Breast epithelium (tissue), 3 donors: ENCODE data around the gene ZC2HC1B.

Experiments used
- CTCF ChIP-seq, 3 donors: fragments of 450-650 bp; IDR thresholded peaks; one replicate each; pipeline ENCODE4 v1.5.1; 2016 to 2017; ENCODE audit warnings: antibody characterized with exemption in 3 of 3, mild to moderate bottlenecking in 3 of 3, moderate library complexity in 3 of 3
- POLR2A ChIP-seq: fragments of 450-650 bp; IDR thresholded peaks from one replicate; pipeline ENCODE4 v1.6.1; 2016; ENCODE audit warnings: antibody characterized with exemption, mild to moderate bottlenecking, moderate library complexity
- POLR2AphosphoS5 ChIP-seq, 3 donors: sonication (generic); formaldehyde crosslinking; IDR thresholded peaks; one replicate each; pipeline ENCODE4 v1.6.1; 2017; ENCODE audit warnings: antibody characterized with exemption in 3 of 3

DNA sequence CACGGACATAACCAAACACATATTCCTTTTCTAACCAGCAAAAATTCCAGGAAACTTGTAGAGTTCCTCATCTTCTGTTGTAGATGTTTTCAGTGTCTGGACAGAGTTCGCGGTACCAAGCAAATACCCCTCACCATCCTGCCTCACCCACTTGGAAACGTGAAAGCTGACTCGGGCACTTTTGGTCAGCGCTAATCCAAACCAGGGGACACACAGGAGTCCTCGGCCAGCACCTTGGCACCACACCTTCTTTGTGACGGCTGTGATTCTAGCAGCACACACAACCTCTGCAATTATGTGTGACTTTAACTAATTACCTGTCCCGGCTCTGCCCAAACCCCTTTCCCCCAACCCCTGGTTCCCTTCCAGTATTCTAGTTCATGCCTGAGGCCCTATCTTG is 85.7 kb downstream of the ZC2HC1B start:
- TF ChIP-seq CTCF (IDR thresholded peaks at IDR 0.05) (no peak), POLR2A (no peak), POLR2AphosphoS5 (IDR thresholded peaks at IDR 0.05) (no peak)
